SK-N-SH (cell line): ENCODE results near the gene HSD11B1L. TPM values are rescaled to one million over a fixed set of nuclear protein-coding genes. Genes with fewer than 3 reads are reported as not detected.
"Not testable (repeated sequence)": the region's sequence is repeated elsewhere in the genome, so short reads cannot be mapped to it uniquely, and the experiment has no call there.

Experiments
- CTCF ChIA-PET: fragments of 300-600, 350-600 bp; formaldehyde crosslinking; extraction: SDS; loops from one replicate; lab custom pipeline; 2021; lab: Yijun Ruan, JAX
- POLR2A ChIA-PET: fragments of 350-600 bp; sonication (Branson Sonifier 250); formaldehyde crosslinking; extraction: SDS; loops from one replicate; lab custom pipeline; 2020; ENCODE audit warnings: antibody characterized with exemption, inconsistent platforms; lab: Yijun Ruan, JAX
- DNase-seq: peaks from one replicate; pipeline ENCODE4 v3.0.0; 2012
- H2AFZ ChIP-seq: fragments of 200-600 bp; sonication (generic); 2 replicates; pipeline ENCODE4 v1.8.1; 2016; ENCODE audit warnings: antibody characterized with exemption, mild to moderate bottlenecking, low read depth
- H3F3A ChIP-seq: fragments of 200-600 bp; sonication (generic); replicated peaks from 2 replicates; pipeline ENCODE3; 2016; ENCODE audit warnings: antibody characterized with exemption, mild to moderate bottlenecking; ENCODE audit not compliant: insufficient read depth
- H3K27ac ChIP-seq, 2 experiments: fragments of 200-500 bp in 1 of 2; fragments of 200-600 bp in 1 of 2; sonication (Bioruptor generic) in 1 of 2; sonication (generic), shearing (Covaris generic) in 1 of 2; 2 replicates each; pipeline versions ENCODE4 v1.5.1 to v1.6.1; 2014 to 2016; ENCODE audit warnings: low read depth in 2 of 2, inconsistent platforms in 1 of 2, low read length in 1 of 2, mild to moderate bottlenecking in 1 of 2, mixed read lengths in 1 of 2
- H3K27me3 ChIP-seq: fragments of 200-600 bp; sonication (generic), shearing (Covaris generic); 2 replicates; pipeline ENCODE4 v1.6.1; 2016; ENCODE audit warnings: mixed run types; ENCODE audit not compliant: insufficient read depth
- H3K36me3 ChIP-seq, 2 experiments: fragments of 200-500 bp in 1 of 2; fragments of 200-600 bp in 1 of 2; sonication (Bioruptor generic) in 1 of 2; sonication (generic) in 1 of 2; replicated peaks in 1 of 2; 2 replicates each; pipeline versions ENCODE3 to v1.5.1; 2014 to 2016; ENCODE audit warnings: low read length in 1 of 2, mild to moderate bottlenecking in 1 of 2; ENCODE audit not compliant: insufficient read depth in 2 of 2, control insufficient read depth in 1 of 2
- H3K4me1 ChIP-seq, 2 experiments: fragments of 200-500 bp in 1 of 2; fragments of 200-600 bp in 1 of 2; sonication (Bioruptor generic) in 1 of 2; sonication (generic), shearing (Covaris generic) in 1 of 2; 2 replicates each; pipeline versions ENCODE4 v1.5.1 to v1.6.1; 2014 to 2016; ENCODE audit warnings: low read depth in 1 of 2, low read length in 1 of 2, mixed run types in 1 of 2; ENCODE audit not compliant: insufficient read depth in 2 of 2, control insufficient read depth in 1 of 2
- H3K4me2 ChIP-seq: fragments of 200-600 bp; sonication (generic), shearing (Covaris generic); 2 replicates; pipeline ENCODE4 v1.6.1; 2017; ENCODE audit warnings: mixed run types
- H3K4me3 ChIP-seq, 2 experiments: fragments of 200-500 bp in 1 of 2; fragments of 200-600 bp in 1 of 2; sonication (Bioruptor generic) in 1 of 2; sonication (generic), shearing (Covaris generic) in 1 of 2; 2 replicates each; pipeline versions ENCODE4 v1.5.1 to v1.8.1; 2014 to 2016; ENCODE audit warnings: low read depth in 2 of 2, inconsistent platforms in 1 of 2, low read length in 1 of 2, mild to moderate bottlenecking in 1 of 2, mixed read lengths in 1 of 2, moderate library complexity in 1 of 2
- H3K79me2 ChIP-seq: fragments of 200-600 bp; sonication (generic); 2 replicates; pipeline ENCODE4 v1.8.1; 2017; ENCODE audit warnings: mild to moderate bottlenecking; ENCODE audit not compliant: insufficient read depth
- H3K9ac ChIP-seq: fragments of 200-600 bp; sonication (generic); 2 replicates; pipeline ENCODE4 v1.6.1; 2017; ENCODE audit warnings: mixed run types
- H3K9me2 ChIP-seq: fragments of 200-600 bp; sonication (generic); 2 replicates; pipeline ENCODE4 v1.6.1; 2017; ENCODE audit warnings: mixed run types
- H3K9me3 ChIP-seq: fragments of 200-600 bp; sonication (generic); 2 replicates; pipeline ENCODE4 v1.6.1; 2017; ENCODE audit warnings: mixed run types, mild to moderate bottlenecking, moderate library complexity
- H4K20me1 ChIP-seq: fragments of 200-600 bp; sonication (generic); 2 replicates; pipeline ENCODE4 v1.6.1; 2017; ENCODE audit warnings: mild to moderate bottlenecking, mixed run types; ENCODE audit not compliant: insufficient read depth
- WGBS: methylation state at CpG from one replicate; pipeline ENCODE4 v1.1.6; 2017; ENCODE audit warnings: low lambda C conversion rate; 5-methylcytosine and 5-hydroxymethylcytosine counted together
- polyA plus RNA-seq, 3 experiments: library from polyadenylated mRNA; depleted of rRNA; stranded (reverse); fragments of >200 nt; gene quantifications; 2 replicates each; pipeline ENCODE4 v1.2.3, GENCODE V29; 2012

The HSD11B1L gene
- polyA plus RNA-seq, 1 of the 3 experiments (the other 2 are of a cell fraction): 53.3 TPM

DNA sequence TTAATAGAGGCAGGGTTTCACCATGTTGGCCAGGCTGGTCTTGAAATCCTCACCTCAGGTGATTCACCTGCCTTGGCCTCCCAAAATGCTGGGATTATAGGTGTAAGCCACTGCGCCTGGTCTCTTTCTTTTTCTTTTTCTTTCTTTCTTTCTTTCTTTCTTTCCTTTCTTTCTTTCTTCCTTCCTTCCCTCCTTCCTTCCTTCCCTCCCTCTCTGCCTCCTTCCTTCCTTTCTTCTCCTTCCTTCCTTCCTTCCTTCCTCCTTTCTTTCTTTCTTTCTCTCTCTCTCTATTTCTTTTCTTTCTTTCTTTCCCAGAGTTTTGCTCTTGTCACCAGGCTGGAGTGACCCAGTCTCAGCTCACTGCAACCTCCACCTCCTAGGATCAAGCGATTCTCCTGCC lies 52.3 kb downstream of the HSD11B1L start:
- H3K27me3 ChIP-seq, DNase-seq, H3K27ac ChIP-seq, H2AFZ ChIP-seq, H4K20me1 ChIP-seq, H3K9me2 ChIP-seq, H3K36me3 ChIP-seq, H3F3A ChIP-seq, H3K4me1 ChIP-seq, CTCF ChIA-PET, H3K4me2 ChIP-seq, H3K79me2 ChIP-seq, H3K4me3 ChIP-seq, H3K9me3 ChIP-seq, H3K9ac ChIP-seq: not testable (repeated sequence)
- 61% methylated on average over 2 of the region's 2 CpGs for WGBS
- POLR2A ChIA-PET: interaction anchor here (0.6 kb wide), 1 partner anchor 219 kb away, joined by 4 read pairs; no protein-coding TSS in a partner anchor

Other genes with a start within 250 kb of the HSD11B1L start
- gene ZNRF4, start 225.6 kb upstream of the HSD11B1L start, polyA plus RNA-seq (2012; rRNA removed): not detected in 2 replicates
- 0.02 and 0.03 TPM in 2 replicates for gene TINCR, start 113.1 kb upstream of the HSD11B1L start, polyA plus RNA-seq (2012; rRNA removed)
- gene SAFB2, start 58.3 kb upstream of the HSD11B1L start, polyA plus RNA-seq (2012; rRNA removed): 20.3 and 37.7 TPM in 2 replicates
- gene SAFB, start 57.9 kb upstream of the HSD11B1L start, polyA plus RNA-seq (2012; rRNA removed): 44.4 and 90.0 TPM in 2 replicates
- 112 and 116 TPM in 2 replicates for gene MICOS13, start 511 bp upstream of the HSD11B1L start, polyA plus RNA-seq (2012; rRNA removed)
- gene RPL36, start 9.3 kb downstream of the HSD11B1L start, polyA plus RNA-seq (2012; rRNA removed): 871 and 1,383 TPM in 2 replicates
- gene LONP1, start 39.1 kb downstream of the HSD11B1L start, polyA plus RNA-seq (2012; rRNA removed): 75.4 and 111 TPM in 2 replicates
- not detected in 2 replicates for gene CATSPERD, start 39.6 kb downstream of the HSD11B1L start, polyA plus RNA-seq (2012; rRNA removed)
- 0.82 and 0.91 TPM in 2 replicates for gene PRR22, start 103.7 kb downstream of the HSD11B1L start, polyA plus RNA-seq (2012; rRNA removed)
- gene DUS3L, start 110.1 kb downstream of the HSD11B1L start, polyA plus RNA-seq (2012; rRNA removed): 44.0 and 45.2 TPM in 2 replicates
- 0.54 and 0.99 TPM in 2 replicates for gene NRTN, start 124.0 kb downstream of the HSD11B1L start, polyA plus RNA-seq (2012; rRNA removed)
- not detected in 2 replicates for gene FUT6, start 158.7 kb downstream of the HSD11B1L start, polyA plus RNA-seq (2012; rRNA removed)
- not detected in 2 replicates for gene FUT3, start 170.4 kb downstream of the HSD11B1L start, polyA plus RNA-seq (2012; rRNA removed)
- gene FUT5, start 189.5 kb downstream of the HSD11B1L start, polyA plus RNA-seq (2012; rRNA removed): not detected in 2 replicates
- 386 and 534 TPM in 2 replicates for gene NDUFA11, start 222.8 kb downstream of the HSD11B1L start, polyA plus RNA-seq (2012; rRNA removed)
- 6.5 and 9.1 TPM in 2 replicates for gene VMAC, start 223.8 kb downstream of the HSD11B1L start, polyA plus RNA-seq (2012; rRNA removed)
- 13.4 and 17.3 TPM in 2 replicates for gene CAPS, start 233.2 kb downstream of the HSD11B1L start, polyA plus RNA-seq (2012; rRNA removed)